Vagina (tissue), 2 donors: Measurements from ENCODE around the gene DGKB. TPM values are rescaled to one million over a fixed set of nuclear protein-coding genes. Genes with fewer than 3 reads are reported as not detected.

Source experiments
- DNase-seq, 2 donors: peaks; one replicate each; pipeline ENCODE4 v3.0.0-alpha.2; 2017; ENCODE audit errors: extremely low spot score in 2 of 2
- H3K27ac ChIP-seq: fragments of 200-600 bp; sonication (generic); one replicate; pipeline ENCODE4 v1.5.1; 2019
- H3K27me3 ChIP-seq: fragments of 200-600 bp; sonication (generic); one replicate; pipeline ENCODE4 v1.5.1; 2019
- H3K36me3 ChIP-seq, 2 donors: fragments of 200-600 bp; sonication (generic); one replicate each; pipeline ENCODE4 v1.5.1; 2017 to 2019
- H3K4me1 ChIP-seq: fragments of 200-600 bp; sonication (generic); one replicate; pipeline ENCODE4 v1.5.1; 2019
- H3K4me3 ChIP-seq, 2 donors: fragments of 200-600 bp; sonication (generic); 1 replicate in 1 of 2; 2 replicates in 1 of 2; pipeline ENCODE4 v1.5.1; 2016 to 2019
- H3K9me3 ChIP-seq: fragments of 200-600 bp; sonication (generic); one replicate; pipeline ENCODE4 v1.5.1; 2019
- CTCF ChIP-seq, 3 experiments: fragments of 450-650 bp in 2 of 3; fragments of 200-600 bp in 1 of 3; sonication (generic) in 1 of 3; IDR thresholded peaks; one replicate each; pipeline ENCODE4 v1.5.1; 2017 to 2019; ENCODE audit warnings: antibody characterized with exemption in 3 of 3, mild to moderate bottlenecking in 2 of 3, moderate library complexity in 2 of 3
- POLR2A ChIP-seq, 2 donors: fragments of 450-650 bp; IDR thresholded peaks; one replicate each; pipeline ENCODE4 v1.6.1; 2017; ENCODE audit warnings: antibody characterized with exemption in 2 of 2, mild to moderate bottlenecking in 2 of 2, moderate library complexity in 2 of 2
- POLR2AphosphoS5 ChIP-seq, 2 donors: sonication (generic); formaldehyde crosslinking; IDR thresholded peaks; one replicate each; pipeline ENCODE4 v1.9.0; 2017; ENCODE audit warnings: antibody characterized with exemption in 2 of 2, mild to moderate bottlenecking in 2 of 2, low read depth in 1 of 2; ENCODE audit not compliant: insufficient read depth in 1 of 2
- intact Hi-C: fragments of 100-400 bp; cut with DNase I; formaldehyde crosslinking; loops from one replicate; pipeline ENCODE4 v1.15.1; 2023
- total RNA-seq: library from RNA; depleted of rRNA; stranded (reverse); fragments of >200 nt; gene quantifications from one replicate; pipeline ENCODE4 v1.2.3, GENCODE V29; 2016

Gene DGKB
- total RNA-seq, 1 donor from 2014 or later, result 2.2 TPM

GRCh38 chr7:14305233-14305866 lies 597.2 kb downstream of the DGKB start:
- no peak overlapping the region for H3K4me3 ChIP-seq
- intact Hi-C loops, result no loop called here
- no peaks in the 10 kb centered on the region for H3K27me3 ChIP-seq
- TF ChIP-seq POLR2AphosphoS5 (IDR thresholded peaks at IDR 0.05; ENCODE audit: insufficient read depth in 1 of 2, low read depth in 1 of 2), result no peak
- H3K27ac ChIP-seq, result no peak overlapping the region
- no peaks in the 10 kb centered on the region for H3K4me1 ChIP-seq
- H3K9me3 ChIP-seq, result no peaks in the 10 kb centered on the region
- DNase-seq, result no peak
- no peaks in the 10 kb centered on the region for H3K36me3 ChIP-seq

GRCh38 chr7:14303536-14303935 lies 599.0 kb downstream of the DGKB start:
- DNase-seq, result no peak
- Histone ChIP-seq H3K4me1 (no peaks in the 10 kb centered on the region), H3K4me3 (no peak overlapping the region), H3K27ac (no peak overlapping the region), H3K9me3 (no peaks in the 10 kb centered on the region), H3K36me3 (no peaks in the 10 kb centered on the region), H3K27me3 (no peaks in the 10 kb centered on the region)
- intact Hi-C loops, result no loop called here
- TF ChIP-seq POLR2A (IDR thresholded peaks at IDR 0.05), result no peak
- no peak for TF ChIP-seq CTCF (IDR thresholded peaks at IDR 0.05)
- TF ChIP-seq POLR2AphosphoS5 (IDR thresholded peaks at IDR 0.05; ENCODE audit: insufficient read depth in 1 of 2, low read depth in 1 of 2), result no peak

- H3K36me3 ChIP-seq, result no peaks in the 10 kb centered on the region
- TF ChIP-seq POLR2A (IDR thresholded peaks at IDR 0.05) (no peak), CTCF (IDR thresholded peaks at IDR 0.05) (no peak), POLR2AphosphoS5 (IDR thresholded peaks at IDR 0.05; ENCODE audit: insufficient read depth in 1 of 2, low read depth in 1 of 2) (no peak)
- no peak for DNase-seq
- intact Hi-C loops, result no loop called here
- no peak overlapping the region for H3K4me3 ChIP-seq
- no peak overlapping the region for H3K27ac ChIP-seq
- no peaks in the 10 kb centered on the region for H3K9me3 ChIP-seq
- no peaks in the 10 kb centered on the region for H3K27me3 ChIP-seq
- no peaks in the 10 kb centered on the region for H3K4me1 ChIP-seq
These were observed 607.9 kb downstream of the DGKB start for GRCh38 chr7:14294637-14295036.

- intact Hi-C loops, result no loop called here
- Histone ChIP-seq H3K27ac (no peak overlapping the region), H3K36me3 (no peaks in the 10 kb centered on the region), H3K27me3 (no peaks in the 10 kb centered on the region), H3K9me3 (no peaks in the 10 kb centered on the region), H3K4me3 (no peak overlapping the region), H3K4me1 (no peaks in the 10 kb centered on the region)
- TF ChIP-seq POLR2A (IDR thresholded peaks at IDR 0.05), result no peak
- TF ChIP-seq POLR2AphosphoS5 (IDR thresholded peaks at IDR 0.05; ENCODE audit: insufficient read depth in 1 of 2, low read depth in 1 of 2), result no peak
- no peak for TF ChIP-seq CTCF (IDR thresholded peaks at IDR 0.05)
- DNase-seq, result no peak
These were observed 609.1 kb downstream of the DGKB start for GRCh38 chr7:14293434-14293833.

GRCh38 chr7:14292737-14293136 lies 609.8 kb downstream of the DGKB start:
- Histone ChIP-seq H3K9me3 (no peaks in the 10 kb centered on the region), H3K4me3 (no peak overlapping the region), H3K27me3 (no peaks in the 10 kb centered on the region), H3K36me3 (no peaks in the 10 kb centered on the region), H3K27ac (no peak overlapping the region), H3K4me1 (no peaks in the 10 kb centered on the region)
- no peak for DNase-seq
- intact Hi-C loops, result no loop called here
- TF ChIP-seq POLR2A (IDR thresholded peaks at IDR 0.05), result no peak
- no peak for TF ChIP-seq POLR2AphosphoS5 (IDR thresholded peaks at IDR 0.05; ENCODE audit: insufficient read depth in 1 of 2, low read depth in 1 of 2)
- TF ChIP-seq CTCF (IDR thresholded peaks at IDR 0.05), result no peak
